Stimulated activated CD4-positive, alpha-beta T cell treated with anti-CD3 and anti-CD28 coated beads, TNF-alpha, amount 100 ng/mL, for 1 hour (primary cell): ENCODE data around the gene PPP2R1B.

Experiments used
- DNase-seq, 3 donors: peaks; one replicate each; pipeline ENCODE4 v3.0.0-alpha.2; 2020; ENCODE audit warnings: low read depth in 3 of 3, low spot score in 1 of 3

Gene PPP2R1B

DNA sequence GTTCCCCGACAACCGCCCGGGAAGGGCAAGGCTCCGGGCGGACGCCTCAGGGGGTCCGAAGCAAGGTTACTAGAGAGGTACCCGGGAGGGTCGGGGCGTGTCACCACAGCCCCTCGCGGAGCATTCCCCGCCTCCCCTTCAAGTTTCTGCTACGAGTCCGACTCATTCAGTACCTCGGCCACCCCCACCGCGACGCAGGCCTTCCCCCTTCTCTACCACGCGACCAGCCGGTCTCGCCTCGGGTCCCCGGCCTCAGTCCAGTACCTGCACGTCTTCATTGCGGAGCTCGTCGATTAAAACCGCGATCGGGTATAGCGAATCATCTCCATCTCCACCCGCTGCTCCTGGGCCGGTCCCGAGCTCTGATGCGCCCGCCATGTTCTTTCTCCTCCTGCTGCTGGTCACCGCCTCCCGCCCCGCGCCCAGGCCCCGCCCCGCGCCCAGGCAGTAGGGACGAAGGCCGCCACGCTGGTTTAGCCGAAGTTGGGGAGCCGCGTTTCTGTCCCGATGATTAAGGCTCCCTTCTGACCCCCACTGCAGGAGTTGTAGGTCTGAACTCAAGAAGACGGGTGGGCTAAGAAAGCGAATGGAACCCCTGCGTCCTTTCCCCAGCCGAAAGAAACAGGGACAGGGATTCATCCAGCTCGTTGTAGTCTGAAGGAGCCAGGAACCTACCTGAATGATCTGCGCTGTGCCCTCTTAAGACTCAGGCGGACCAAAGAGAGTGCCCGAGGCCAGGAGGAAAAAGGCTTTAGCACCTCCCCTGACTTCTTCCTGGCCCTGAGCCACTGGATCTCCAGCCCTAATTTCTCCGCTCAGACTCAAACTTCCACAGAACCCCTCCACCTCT, at the start of gene PPP2R1B:
PPP2R1B (minus strand) TSS at position 406 of the 850 bp plus-strand sequence; CDS start at position 378, 28 bp downstream.
- peak; percentile 26 to 63 (median 39) for DNase-seq

DNA sequence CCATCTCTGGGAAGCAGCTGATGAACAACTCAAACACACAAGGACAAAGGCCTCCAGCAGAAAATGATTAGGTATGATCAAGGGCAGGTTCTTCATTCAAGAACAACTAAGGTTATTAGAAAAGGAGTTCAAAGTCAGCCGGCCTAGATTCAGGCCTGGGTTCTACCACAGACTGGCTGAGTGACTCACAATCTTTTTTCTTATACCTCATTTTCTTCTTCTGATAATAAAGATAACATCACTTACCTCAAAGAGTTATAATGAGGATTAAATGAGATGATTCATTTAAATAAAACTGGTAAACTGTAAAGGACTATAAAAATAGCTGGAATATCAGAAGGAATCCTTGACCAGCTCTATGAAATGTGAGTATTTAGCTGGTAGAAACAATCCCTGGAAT, 49.3 kb upstream of the PPP2R1B start:
- no peak for DNase-seq

DNA sequence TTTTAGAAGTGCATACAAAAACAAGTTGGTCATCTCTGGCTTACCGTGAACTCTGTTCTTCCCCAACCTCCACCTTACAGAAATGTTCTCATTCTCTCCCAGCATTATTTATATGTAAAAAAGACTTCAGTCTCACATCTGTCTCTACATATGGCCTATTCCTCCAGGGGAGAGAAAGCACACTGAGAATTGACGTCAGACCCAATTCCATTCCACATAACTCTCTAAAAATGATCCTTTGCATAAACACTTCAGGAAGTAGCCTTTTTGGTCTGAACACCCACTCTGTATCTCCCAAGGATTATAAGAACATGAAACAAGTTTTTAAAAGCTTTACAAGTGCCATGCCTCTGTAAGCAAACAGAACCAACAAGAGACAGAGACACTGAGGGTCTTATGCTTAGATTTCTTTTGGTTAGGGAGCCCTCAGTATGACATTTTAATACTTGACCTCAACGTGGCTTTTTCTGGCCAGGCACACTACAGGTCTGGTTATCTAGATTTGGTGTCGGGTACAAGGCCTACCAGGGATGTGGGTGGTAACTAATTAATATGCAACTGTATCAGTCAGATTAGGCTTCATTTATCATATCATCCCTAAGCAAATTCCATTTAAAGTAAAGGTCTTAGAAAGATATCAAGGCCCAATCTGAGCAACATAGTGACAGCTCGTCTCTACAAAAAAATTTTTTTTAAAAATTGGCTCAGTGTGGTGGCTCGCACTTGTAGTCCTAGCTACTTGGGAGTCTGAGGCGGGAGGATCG, 48.5 kb upstream of the PPP2R1B start:
- no peak for DNase-seq

DNA sequence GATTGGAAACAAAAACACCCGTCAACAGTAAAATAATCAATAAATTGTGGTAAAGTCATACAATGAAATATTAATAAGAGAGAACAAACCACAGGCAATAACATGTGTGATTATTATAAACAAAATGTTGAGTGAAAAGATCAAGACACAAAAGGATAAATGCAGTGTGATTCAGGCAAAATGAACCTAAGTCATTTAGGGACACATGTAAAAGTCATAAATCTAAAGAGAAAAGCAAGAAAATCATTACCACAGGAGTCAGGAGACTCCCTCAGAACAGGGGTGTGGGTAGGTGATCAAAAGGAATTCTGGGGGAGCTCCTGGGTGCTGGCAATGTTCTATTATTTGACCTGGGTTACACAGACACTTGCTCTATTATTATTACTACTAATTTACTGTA, 47.9 kb upstream of the PPP2R1B start:
- DNase-seq: no peak

DNA sequence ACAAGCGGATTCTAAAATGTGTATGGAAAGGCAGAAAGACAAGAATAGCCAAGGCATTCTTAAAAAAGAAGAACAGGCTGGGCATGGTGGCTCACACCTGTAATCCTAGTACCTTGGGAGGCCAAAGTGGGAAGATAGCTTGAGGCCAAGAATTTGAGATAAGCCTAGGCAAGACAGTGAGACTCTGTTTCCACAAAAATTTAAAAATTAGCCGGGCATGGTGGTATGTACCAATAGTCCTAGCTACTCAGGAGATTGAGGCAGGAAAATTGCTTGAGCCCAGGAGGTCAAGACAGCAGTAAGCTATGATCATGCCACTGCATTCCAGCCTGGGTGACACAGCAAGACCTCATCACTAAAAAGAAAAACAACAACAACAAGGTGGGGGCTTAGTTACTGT, 46.0 kb upstream of the PPP2R1B start:
- DNase-seq: no peak

DNA sequence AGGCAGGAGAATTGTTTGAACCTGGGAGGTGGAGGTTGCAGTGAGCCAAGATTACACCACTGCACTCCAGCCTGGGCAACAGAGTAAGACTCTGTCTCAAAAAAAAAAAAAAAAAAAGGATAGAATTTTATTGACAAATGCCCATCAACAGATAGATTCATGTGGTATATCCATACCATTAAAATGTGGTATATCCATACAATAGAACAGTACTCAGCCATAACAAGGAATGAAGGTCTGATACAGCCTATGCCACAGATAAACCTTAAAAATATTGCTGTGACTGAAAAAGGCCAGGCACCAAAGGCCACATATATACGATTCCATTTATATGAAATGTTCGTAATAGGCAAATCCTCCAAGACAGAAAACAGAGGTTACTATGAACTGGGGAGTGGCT, 45.3 kb upstream of the PPP2R1B start:
- no peak for DNase-seq

DNA sequence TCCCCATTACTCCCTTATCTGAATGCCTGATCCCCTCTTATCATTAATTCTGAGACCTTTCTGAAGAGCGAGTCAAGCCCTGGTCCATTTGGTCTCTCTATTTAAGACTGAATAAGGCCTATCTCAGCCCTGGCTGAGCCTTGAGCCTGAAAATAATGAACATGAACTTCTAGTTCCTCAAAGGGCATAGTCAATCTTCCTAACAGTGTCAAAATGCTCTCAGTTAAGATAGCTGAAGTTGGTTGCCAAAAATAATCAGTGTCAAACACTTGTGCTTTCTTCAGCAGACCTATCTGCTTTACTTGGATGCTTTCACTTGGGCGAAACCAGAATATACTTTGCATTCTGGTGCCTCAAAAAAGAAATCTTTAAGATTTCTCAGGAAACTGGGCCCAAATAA, 42.6 kb upstream of the PPP2R1B start:
- DNase-seq: no peak

DNA sequence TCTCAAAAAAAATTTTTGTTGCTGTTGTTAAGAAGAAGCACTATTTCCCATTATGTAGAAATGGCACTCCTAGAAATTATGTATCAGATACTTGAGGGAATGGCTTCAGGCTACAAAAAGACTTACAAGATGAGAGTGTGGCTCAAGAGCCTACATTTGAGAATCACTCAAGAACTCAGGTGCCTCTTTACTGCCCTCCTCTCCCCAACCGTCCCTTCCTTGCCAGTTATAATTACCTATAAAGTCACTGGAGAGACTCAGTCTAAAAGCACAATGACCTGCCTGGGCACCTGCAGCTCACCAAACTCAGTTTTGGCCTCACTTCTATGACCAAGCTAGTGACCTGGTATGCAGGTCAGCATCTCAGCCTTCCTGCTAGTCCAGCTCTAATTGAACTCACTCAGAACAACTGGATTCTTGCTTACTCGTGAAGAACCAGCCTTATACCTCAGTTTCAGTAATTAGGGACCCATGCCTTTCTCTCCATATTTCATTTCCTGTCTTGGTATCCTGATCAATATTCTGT, 41.9 kb upstream of the PPP2R1B start:
- no peak for DNase-seq

DNA sequence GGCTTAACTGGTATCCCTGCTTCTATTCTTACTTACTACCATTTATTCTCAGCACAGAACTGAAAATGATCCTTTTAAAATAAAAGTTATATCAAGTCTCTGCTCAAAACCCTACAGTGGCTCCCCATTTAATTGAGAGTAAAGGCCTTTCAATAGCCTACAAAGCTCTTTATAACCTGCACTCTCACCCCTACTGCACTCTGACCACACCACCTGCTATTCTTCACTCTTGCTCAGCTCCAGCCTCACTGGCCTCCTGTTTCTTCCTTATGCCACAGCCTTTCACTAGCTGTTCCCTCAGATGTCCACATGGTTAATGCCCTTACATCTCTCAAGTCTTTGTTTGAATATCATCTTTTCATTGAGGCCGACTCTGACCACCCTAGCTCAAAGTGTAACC, 40.9 kb upstream of the PPP2R1B start:
- DNase-seq: no peak

DNA sequence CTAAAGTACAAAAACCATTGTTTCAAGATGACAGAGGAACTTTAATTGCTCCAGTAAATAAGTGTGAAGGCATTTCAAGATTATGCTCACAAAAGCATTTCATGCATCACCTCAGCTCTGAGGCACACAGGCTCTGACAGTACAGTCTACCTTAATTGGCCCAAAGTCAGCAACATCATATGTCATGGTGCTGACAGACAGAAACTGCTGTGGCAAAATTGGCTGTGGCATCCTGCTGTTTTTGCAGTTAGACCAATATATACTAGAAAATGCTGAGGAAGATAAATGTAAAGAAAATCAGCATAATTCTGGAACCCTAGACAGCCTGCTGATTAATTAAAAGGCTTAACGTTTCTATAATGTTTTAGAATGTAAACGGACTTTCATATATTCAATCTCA, 34.9 kb upstream of the PPP2R1B start:
- no peak for DNase-seq

DNA sequence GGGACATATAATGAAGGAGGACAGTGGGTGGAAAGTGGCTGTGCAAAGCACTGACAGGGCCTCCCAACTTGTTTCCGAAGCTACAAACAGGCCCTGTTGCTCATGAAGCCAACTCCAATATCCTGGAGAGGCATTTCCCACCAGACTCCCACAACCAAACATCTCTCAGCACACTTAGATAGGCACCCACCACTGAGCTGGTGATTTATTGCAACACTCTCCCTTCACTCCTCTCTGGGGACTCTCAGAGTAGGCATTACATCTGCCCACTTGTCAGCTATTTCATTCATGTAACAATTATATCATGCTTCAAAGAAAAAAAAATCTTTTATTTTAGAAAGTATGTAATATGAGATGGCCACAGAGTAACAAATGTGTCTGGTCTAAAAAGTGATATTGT, 32.1 kb upstream of the PPP2R1B start:
- DNase-seq: no peak

DNA sequence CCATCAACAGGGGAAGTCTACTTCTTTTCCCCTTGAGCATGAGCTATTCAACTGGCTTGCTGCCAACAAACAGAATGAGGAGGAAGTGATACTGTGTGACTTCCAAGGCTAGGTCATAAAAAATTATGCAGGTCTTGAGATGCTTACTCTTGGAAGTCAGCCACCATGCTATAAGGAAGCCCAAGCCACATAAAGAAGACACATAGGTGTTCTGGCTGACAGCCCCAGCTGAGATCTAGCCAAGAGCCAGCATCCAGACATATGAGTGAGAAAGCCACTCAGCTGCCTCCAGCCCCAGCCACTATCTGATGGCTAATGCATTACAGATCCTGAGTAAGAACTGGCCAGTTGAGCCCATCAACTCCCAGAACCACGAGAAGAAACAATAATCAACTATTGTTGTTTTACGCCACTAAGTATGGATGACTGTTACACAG, 31.0 kb upstream of the PPP2R1B start:
- DNase-seq: no peak

DNA sequence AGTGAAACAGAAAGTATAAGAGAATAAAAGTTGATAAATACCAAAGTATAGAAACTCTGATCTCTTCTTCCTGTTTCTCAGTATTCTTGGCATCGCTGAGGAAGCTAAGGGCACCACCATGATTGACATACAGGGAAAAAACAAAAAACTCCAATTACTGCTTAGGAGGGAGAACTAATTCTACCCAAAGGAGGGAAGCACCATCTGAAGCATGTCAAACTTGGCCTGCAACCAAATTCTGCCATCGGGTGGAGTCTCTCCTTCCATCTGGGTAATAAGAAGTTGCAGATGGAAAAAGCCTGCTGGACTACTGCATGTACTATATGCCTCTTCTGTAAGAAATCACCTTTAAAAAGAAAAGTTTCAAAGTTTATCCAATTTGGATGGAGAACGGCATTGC, 30.5 kb upstream of the PPP2R1B start:
- DNase-seq: no peak

DNA sequence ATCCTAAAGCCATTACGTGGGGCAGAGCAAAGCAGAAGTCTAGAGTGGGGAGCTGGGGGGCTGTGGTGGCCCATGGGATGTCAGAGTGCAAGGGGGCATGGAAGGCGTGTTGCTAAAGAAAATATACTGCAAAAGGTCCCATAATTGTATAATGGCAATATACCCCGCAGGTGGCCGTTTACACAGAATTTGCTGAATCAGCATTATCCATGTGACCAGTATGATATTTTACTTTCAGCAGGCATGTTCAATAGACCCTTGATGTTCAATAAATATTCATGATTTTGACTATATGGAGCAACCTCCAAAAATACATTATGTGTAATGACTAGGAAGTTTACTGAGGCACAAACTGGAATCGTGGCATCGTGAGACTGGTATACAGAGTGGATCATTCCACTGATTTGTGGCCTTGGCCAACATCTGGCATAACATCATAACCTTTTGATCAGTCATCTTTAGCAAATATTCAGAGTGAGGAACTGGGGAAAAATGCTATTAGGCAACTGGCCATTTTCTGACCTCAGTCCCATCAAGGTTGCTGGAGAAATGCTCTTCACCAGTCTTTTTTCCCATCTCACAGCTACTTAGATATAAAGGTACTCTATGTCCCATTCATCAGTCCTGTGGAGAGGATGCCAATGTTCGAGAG, 29.3 kb upstream of the PPP2R1B start:
- no peak for DNase-seq

DNA sequence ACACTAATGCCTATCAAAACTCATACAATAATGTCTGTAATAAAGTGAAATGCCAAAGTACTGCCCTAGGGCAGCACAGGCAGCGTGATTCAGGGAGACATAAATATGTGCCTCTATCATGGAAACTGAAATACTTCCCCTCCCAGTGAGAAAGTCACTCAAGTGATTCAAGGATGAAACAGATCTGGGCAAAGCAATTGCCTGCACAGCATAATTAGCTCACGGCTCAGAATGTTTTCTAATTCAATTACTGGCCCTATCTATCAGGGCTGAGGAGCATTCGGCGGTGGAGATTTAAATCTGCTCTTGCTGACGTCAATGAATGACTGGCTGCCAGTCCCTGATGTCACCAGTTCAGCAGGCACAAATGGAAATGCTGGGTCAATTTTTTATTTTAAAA, 27.7 kb upstream of the PPP2R1B start:
- DNase-seq: no peak

DNA sequence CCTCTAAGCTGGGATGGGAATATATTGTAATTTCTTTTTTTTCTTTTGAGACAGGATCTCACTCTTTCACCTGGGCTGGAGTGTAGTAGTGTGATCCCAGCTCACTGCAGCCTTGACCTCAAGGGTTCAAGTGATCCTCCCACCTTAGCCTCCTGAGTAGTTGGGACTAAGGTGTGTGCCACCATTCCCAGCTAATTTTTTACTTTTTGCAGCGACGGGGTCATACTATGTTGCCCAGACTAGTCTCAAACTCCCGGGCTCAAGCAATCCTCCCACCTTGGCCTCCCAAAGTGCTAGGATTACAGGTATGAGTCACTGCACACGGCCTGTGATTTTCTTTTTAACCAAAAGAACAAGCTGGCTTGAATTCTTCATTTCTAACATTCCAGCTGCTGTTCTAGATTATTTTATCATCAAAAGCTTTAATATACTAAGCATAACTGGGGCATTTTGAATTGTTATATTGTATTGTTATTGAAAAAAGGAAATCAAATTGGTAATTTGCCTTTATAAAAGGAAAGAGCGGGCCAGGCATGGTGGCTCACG, 26.8 kb upstream of the PPP2R1B start:
- DNase-seq: no peak

DNA sequence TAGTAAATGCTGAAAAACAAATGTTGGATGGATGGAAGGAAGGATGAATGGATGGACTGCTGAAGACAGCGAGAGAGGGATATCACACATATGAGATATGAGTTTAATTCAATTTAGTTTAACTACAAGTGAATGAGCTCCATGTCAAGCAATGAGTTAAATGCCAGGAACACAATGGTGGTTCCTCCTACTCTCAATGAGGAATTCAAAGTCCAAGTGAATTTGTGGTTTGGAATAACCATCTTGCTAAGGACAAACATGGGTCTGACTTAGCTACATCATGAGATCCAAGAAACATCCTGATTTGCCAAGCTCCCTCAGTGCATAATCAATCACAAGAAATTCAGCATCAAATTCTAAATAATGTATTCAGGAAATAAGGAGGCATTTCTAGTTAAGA, 26.1 kb upstream of the PPP2R1B start:
- no peak for DNase-seq

DNA sequence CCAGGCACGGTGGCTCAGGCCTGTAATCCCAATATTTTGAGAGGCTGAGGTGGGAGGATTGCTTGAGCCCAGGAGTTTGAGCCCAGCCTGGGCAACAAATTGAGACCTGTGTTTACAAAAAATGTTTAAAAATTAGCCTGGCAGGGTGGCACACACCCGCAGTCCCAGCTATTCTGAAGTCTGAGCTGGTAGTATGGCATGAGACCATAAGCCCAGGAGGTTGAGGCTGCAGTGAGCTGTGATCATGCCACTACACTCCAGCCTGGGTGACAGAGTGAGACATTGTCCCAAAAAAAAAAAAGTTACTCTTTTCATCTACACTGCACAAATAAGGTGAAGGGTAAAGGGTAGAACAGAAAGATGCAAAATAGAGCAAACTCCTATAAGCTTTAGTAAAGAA, 22.3 kb upstream of the PPP2R1B start:
- no peak for DNase-seq

DNA sequence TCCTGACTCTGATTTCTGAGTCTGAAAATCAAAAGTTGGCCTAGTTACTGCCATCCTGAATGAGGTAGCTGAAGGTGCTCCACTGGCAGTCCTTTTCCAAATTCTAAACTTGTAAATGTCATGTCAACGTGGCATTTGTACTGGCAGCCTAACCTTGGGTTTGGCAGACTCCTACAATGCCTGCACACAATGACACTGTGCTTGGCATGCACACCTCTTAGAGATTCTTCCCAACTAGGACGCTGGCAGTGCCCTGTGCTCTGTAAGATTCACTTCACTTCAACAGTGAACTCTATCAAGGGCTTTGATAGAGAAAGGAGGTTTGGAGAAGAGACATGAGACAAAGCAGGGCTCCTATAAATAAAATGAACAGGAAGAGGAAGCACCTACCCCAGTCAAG, 21.9 kb upstream of the PPP2R1B start:
- no peak for DNase-seq

DNA sequence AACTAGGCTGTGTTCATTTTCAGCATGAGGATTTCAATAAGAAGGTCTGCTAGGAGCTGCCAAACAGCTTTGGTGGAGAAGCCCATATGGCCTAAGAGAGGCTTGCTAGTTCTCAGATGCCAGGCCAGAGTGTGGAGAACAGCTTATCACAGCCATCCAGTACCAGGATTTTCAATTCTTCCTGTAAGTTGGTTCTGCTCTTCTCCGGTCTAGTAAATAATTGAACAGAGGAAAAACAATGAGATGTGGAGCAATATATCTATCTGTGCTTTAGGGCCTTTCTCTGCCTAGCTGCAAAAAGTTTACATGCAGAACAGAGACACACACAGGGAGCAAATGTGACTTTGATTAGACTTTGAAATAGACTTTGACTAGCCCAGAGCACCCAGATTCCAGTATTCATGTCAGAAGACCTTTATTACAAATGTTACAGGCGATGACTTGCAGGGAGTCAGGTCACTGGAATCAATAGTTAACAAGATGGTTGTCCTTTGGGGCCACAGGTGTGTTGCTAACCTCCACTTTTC, 19.8 kb upstream of the PPP2R1B start:
- DNase-seq: no peak

DNA sequence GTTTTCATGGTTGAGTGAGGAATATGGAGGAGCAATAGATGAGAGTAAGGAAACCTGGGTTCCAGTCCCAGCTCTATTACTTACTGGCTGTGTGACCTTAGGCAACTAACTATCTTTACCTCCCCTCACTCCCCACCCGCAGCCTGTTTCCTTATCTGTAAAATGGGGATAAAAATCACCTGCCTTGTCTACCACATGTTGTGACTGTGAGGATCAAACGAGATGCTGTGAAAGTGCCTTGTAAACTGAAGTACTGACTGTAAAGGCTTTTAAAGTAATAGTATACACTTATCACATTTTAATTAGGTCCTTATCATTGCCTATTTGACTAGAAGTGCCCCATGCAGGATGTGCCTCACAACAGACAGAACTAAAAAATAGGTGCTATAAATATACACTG, 18.9 kb upstream of the PPP2R1B start:
- DNase-seq: no peak
